B cell (primary cell): ENCODE results near the gene AS3MT.

Source experiments
- EZH2 ChIP-seq: IDR thresholded peaks from 2 replicates; pipeline ENCODE4 v1.6.1; 2012; ENCODE audit warnings: borderline replicate concordance, low read depth, mild to moderate bottlenecking, moderate library complexity, low read length; ENCODE audit not compliant: insufficient read depth, poor library complexity, severe bottlenecking
- TF ChIP-seq, protein P1 (sequence below): fragments of 200-600 bp; IDR thresholded peaks from one replicate; pipeline ENCODE4 v1.8.0; 2022; ENCODE audit warnings: antibody characterized with exemption, mild to moderate bottlenecking

- no peak for TF ChIP-seq EZH2
- TF ChIP-seq, protein P1, sequence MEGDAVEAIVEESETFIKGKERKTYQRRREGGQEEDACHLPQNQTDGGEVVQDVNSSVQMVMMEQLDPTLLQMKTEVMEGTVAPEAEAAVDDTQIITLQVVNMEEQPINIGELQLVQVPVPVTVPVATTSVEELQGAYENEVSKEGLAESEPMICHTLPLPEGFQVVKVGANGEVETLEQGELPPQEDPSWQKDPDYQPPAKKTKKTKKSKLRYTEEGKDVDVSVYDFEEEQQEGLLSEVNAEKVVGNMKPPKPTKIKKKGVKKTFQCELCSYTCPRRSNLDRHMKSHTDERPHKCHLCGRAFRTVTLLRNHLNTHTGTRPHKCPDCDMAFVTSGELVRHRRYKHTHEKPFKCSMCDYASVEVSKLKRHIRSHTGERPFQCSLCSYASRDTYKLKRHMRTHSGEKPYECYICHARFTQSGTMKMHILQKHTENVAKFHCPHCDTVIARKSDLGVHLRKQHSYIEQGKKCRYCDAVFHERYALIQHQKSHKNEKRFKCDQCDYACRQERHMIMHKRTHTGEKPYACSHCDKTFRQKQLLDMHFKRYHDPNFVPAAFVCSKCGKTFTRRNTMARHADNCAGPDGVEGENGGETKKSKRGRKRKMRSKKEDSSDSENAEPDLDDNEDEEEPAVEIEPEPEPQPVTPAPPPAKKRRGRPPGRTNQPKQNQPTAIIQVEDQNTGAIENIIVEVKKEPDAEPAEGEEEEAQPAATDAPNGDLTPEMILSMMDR, result no peak
Measured at GRCh38 chr10:102926842-102927241, 57.6 kb downstream of the AS3MT start.
